ENCODE results near the gene ETS1.

DNA sequence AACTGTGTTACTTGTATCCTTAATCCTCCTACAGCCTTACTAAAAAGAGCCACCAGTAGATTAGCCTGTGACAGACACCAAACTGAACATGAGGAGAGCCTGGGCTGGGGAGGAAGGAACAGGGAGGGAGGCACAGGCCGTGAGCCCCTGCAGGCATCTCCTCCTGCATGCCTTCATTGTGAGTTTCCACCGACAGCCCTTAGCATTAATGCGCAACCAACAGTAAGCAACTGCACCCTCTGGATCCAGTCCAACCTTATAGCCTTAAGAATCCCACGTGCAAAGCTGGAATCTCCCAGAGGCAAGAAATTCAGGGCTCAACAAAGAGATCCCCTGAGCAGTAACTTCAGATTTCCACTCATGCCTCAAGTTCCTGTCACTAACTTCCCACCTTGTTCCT, 84.6 kb downstream of the ETS1 start:
- no peak for TF ChIP-seq POLR2A (IDR thresholded peaks at IDR 0.05; ENCODE audit: low read depth)
- TF ChIP-seq POLR2AphosphoS5 (IDR thresholded peaks at IDR 0.05) = no peak
